ENCODE results near the gene RALB. TPM values are rescaled to one million over a fixed set of nuclear protein-coding genes. Genes with fewer than 3 reads are reported as not detected.

RALB gene
- total RNA-seq, 3 donors from 2014 or later: 36.1 to 59.8 (median 38.5) TPM

DNA sequence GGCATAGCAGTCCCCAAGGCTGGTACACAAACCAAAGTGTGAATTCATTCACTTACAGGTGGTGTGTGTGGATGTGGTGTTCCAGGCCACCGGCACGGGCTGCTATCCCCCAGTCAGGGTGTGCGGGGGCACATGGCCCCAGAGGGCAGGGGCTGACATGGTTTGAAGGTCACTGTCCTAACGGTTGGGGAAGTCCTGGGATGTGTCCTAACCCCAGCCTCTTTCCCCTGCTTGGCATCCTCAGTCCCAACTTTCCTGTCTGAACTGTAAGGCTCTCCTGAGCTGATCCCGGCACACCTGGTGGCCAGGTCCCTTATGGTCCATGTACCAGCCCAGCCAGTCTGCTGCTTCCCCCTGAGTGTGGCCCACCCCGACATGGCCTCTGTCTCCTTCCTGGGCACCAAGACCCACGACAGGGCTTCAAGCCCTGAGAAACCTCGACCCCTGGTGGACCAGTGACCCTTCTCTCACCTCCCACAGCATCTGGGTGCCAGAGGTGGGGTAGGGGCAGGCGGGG, 27.0 kb upstream of the RALB start:
- no peak for DNase-seq (ENCODE audit: low spot score in 2 of 2)
- H3K4me3 ChIP-seq: no peak overlapping the region
- no peaks in the 10 kb centered on the region for H3K9me3 ChIP-seq
- TF ChIP-seq POLR2A (IDR thresholded peaks at IDR 0.05) (no peak), POLR2AphosphoS5 (IDR thresholded peaks at IDR 0.05) (no peak)
- TF ChIP-seq, protein P1, sequence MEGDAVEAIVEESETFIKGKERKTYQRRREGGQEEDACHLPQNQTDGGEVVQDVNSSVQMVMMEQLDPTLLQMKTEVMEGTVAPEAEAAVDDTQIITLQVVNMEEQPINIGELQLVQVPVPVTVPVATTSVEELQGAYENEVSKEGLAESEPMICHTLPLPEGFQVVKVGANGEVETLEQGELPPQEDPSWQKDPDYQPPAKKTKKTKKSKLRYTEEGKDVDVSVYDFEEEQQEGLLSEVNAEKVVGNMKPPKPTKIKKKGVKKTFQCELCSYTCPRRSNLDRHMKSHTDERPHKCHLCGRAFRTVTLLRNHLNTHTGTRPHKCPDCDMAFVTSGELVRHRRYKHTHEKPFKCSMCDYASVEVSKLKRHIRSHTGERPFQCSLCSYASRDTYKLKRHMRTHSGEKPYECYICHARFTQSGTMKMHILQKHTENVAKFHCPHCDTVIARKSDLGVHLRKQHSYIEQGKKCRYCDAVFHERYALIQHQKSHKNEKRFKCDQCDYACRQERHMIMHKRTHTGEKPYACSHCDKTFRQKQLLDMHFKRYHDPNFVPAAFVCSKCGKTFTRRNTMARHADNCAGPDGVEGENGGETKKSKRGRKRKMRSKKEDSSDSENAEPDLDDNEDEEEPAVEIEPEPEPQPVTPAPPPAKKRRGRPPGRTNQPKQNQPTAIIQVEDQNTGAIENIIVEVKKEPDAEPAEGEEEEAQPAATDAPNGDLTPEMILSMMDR (IDR thresholded peaks at IDR 0.05): no peak
- peaks cover 0 to 5% of the 10 kb centered on the region in 2 donors for H3K4me1 ChIP-seq
- intact Hi-C loops (cut with DNase I; ENCODE audit: low total_unique reads): loop anchor here (5.0 kb wide), 1 partner anchor 393 kb away; no protein-coding TSS in a partner anchor
- H3K27me3 ChIP-seq: no peaks in the 10 kb centered on the region
- no peaks in the 10 kb centered on the region for H3K36me3 ChIP-seq
- H3K27ac ChIP-seq: no peak overlapping the region

DNA sequence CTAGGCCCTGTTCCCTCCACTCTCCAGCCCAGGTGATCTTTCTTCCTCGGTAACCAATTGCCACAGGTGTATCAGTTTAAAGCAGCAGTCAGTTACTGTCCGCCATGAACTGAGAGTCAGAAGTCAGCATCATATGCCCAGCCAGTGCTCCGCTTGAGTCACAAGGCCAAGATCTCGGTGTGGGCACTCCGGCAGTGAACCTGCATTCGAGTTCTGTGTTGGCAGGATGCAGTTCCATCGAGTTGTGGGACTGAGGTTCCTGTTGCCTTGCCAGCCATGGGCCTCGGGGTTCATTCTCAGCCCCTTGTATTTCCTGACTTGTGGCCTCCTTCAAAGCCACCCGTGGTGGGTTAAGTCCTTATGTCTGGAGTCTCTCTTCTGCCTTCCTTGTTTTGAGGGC, 26.3 kb upstream of the RALB start:
- no peaks in the 10 kb centered on the region for H3K9me3 ChIP-seq
- TF ChIP-seq, protein P1 (IDR thresholded peaks at IDR 0.05): no peak
- no peak for TF ChIP-seq POLR2AphosphoS5 (IDR thresholded peaks at IDR 0.05)
- no peak for TF ChIP-seq POLR2A (IDR thresholded peaks at IDR 0.05)
- no peaks in the 10 kb centered on the region for H3K4me1 ChIP-seq
- no peak for DNase-seq (ENCODE audit: low spot score in 2 of 2)
- intact Hi-C loops (cut with DNase I; ENCODE audit: low total_unique reads): loop anchor here (5.0 kb wide), 1 partner anchor 394 kb away; no protein-coding TSS in a partner anchor
- H3K27me3 ChIP-seq: no peaks in the 10 kb centered on the region
- H3K36me3 ChIP-seq: no peaks in the 10 kb centered on the region
- no peak overlapping the region for H3K4me3 ChIP-seq
- no peak overlapping the region for H3K27ac ChIP-seq

- DNase-seq (ENCODE audit: low spot score in 2 of 2): no peak
- Histone ChIP-seq H3K27ac (no peak overlapping the region), H3K9me3 (no peaks in the 10 kb centered on the region), H3K27me3 (no peaks in the 10 kb centered on the region), H3K36me3 (no peaks in the 10 kb centered on the region), H3K4me3 (no peak overlapping the region), H3K4me1 (no peaks in the 10 kb centered on the region)
- intact Hi-C loops (cut with DNase I; ENCODE audit: low total_unique reads): loop anchor here (5.0 kb wide), 1 partner anchor 395 kb away; no protein-coding TSS in a partner anchor
- TF ChIP-seq POLR2A (IDR thresholded peaks at IDR 0.05) (no peak), POLR2AphosphoS5 (IDR thresholded peaks at IDR 0.05) (no peak)
Observed at GRCh38 chr2:120227111-120227991, 25.3 kb upstream of the RALB start.

DNA sequence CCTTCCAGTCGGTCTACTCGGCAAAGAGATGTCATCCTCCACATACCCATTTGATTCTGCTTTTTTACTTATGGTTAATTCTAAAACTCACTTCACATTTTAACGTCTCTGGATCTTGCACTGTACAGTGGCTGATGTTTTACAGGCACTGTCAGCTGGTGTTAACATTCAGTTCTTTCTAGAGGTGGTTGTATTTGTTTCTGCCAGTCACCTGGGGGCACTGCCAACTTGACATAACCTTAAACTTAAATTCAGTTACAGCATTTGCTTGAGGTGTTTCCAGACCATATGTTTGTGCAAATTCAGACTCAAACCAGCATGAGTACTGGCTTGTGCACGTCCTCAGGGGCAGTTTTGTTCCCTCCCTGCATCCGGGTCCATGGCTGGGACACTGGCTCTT, 24.1 kb upstream of the RALB start:
- Histone ChIP-seq H3K9me3 (no peaks in the 10 kb centered on the region), H3K36me3 (no peaks in the 10 kb centered on the region), H3K27ac (no peak overlapping the region), H3K4me3 (no peak overlapping the region), H3K27me3 (no peaks in the 10 kb centered on the region), H3K4me1 (no peaks in the 10 kb centered on the region)
- no peak for TF ChIP-seq POLR2A (IDR thresholded peaks at IDR 0.05)
- no peak for TF ChIP-seq POLR2AphosphoS5 (IDR thresholded peaks at IDR 0.05)
- TF ChIP-seq, protein P1 (IDR thresholded peaks at IDR 0.05): no peak
- no peak for DNase-seq (ENCODE audit: low spot score in 2 of 2)
- intact Hi-C loops (cut with DNase I; ENCODE audit: low total_unique reads): loop anchor here (5.0 kb wide), 1 partner anchor 396 kb away; no protein-coding TSS in a partner anchor

GRCh38 chr2:120229341-120229740, 23.3 kb upstream of the RALB start:
- TF ChIP-seq, protein P1 (IDR thresholded peaks at IDR 0.05): no peak
- TF ChIP-seq POLR2A (IDR thresholded peaks at IDR 0.05) (no peak), POLR2AphosphoS5 (IDR thresholded peaks at IDR 0.05) (no peak)
- intact Hi-C loops (cut with DNase I; ENCODE audit: low total_unique reads): loop anchor here (5.0 kb wide), 1 partner anchor 397 kb away; no protein-coding TSS in a partner anchor
- H3K4me1 ChIP-seq: no peaks in the 10 kb centered on the region
- no peak overlapping the region for H3K27ac ChIP-seq
- no peak for DNase-seq (ENCODE audit: low spot score in 2 of 2)
- H3K9me3 ChIP-seq: no peaks in the 10 kb centered on the region
- H3K4me3 ChIP-seq: no peak overlapping the region
- H3K36me3 ChIP-seq: no peaks in the 10 kb centered on the region
- H3K27me3 ChIP-seq: no peaks in the 10 kb centered on the region
